ENCODE results near the gene CACNA1I.

The CACNA1I gene

DNA sequence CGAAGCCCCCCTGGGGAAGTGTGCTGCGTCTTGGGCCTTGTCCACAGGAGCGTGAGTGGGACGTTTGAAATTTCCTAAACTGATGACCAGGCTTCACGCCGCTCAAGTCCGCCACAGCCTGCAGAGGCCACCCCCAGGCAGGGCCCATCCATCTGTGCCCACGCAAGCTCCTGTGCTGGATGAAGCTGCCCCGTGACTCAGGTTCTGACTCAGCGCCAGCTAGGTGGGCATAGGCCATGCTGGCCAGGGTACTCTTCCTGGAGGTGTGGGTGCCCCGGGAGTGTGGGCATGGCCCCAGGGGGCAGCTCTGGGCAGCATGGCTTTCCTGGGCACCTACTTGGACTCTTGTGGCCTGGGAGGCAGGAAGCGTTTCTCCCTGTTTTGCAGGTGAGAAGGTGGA lies 134.8 kb downstream of the CACNA1I start:
- no peak for FAIRE-seq

DNA sequence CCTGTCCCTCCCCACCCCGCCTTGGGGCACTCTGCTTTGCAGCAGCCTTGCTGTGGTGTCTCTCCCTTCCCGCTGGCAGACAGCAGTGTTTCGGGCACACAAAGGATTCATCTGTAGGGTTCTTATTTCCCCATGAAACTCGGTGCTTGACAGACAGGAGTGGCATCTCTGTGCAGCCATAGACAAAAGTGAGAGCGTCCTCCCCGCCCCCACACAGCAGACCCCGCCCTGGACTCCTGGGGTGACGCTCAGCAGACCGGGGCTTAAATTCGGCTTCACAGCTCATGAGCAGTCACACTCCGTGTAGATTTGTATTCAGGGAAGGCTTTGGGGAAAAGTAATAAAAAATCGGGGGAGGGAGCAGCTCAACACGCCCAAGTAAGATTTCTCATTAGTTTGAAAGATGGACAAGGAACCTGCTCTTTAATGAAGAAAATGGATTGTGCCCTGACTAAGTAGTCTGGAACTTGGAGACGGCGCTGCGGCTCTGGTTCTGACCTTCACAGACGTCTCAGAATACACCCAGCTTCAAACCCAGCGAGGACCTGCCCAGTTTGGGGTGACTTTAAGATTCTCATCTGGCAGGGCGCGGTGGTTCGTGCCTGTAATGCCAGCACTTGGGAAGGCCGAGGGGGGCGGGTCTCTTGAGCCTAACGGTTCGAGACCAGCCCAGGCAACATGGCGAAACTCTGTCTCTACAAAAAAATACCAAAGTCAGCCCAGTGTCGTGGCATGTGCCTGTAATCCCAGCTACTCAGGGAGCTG lies 136.0 kb downstream of the CACNA1I start:
- no peak for FAIRE-seq

DNA sequence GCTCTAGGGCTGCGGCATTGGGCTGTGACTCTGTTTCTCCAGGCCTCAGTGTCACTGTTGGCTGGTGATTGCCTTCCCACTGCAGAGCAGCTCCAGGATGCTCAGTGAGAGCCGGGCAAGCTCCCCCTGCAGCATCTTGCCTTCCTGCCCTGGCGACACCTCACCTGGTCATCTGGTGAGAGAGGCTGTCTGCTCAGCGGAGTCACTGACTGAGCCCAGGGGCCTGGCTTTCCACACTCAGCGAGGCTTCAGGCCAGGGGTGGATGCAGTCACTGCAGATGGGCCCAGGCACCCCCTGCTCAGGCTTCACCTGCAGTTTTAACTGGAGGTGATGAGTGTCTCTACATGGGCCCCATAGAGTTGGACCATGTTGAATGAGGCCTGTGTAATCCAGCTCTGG lies 136.8 kb downstream of the CACNA1I start:
- no peak for FAIRE-seq

DNA sequence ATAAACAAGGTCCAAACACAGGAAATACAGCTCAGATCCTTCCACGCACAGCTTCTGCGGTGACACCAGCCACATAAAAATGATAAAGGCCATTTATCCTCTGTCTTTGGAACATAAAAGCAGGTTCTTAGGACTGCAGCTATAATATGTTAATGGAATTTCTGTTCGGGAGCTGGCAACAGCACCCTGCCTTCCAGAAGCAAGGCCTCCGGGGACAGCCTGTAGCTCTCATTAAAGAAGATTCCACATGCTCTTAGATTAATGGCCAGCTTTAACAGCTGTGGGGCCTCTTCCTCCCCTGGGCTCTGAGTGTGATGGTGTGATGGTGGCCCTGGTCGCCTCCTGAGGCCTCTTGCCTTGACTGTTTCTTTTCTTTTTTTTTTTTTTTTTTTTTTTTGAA lies 137.3 kb downstream of the CACNA1I start:
- FAIRE-seq: no peak

DNA sequence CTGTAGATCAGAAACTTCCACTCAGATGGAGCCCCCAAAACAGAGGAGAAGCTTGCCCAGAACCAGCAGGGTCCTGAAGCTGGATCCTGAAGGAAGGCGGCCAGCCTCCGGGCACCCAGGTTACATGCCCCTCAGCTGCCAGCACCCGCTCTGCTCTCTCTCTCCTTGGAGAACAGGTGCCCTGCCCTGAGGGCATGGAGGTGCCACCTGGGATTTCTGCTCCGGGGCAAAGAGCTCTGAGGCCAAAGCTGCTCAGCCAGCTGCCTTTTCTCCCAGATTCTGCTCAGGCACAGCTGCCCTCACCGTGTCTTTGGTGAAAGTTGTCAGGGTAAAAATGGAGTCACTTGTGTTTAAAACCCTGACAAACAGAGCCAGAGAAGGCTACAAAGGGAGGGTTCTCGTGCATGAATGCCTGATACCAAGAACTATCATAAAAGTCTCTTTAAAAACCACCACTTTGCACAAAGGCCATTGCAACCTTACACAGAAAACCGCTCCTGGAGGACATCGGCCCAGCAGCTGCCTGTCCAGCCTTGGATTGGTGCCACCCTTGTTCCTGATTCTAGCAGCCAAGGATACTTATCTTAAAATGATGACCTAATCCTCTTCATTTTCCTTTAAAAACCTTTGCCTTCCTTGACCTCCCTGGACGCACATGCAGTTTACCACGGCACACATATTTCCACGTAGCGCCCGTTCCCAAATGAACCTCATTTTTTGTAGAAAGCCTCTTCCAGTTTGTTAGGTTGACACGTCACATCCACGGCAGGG lies 140.0 kb downstream of the CACNA1I start:
- FAIRE-seq: no peak

DNA sequence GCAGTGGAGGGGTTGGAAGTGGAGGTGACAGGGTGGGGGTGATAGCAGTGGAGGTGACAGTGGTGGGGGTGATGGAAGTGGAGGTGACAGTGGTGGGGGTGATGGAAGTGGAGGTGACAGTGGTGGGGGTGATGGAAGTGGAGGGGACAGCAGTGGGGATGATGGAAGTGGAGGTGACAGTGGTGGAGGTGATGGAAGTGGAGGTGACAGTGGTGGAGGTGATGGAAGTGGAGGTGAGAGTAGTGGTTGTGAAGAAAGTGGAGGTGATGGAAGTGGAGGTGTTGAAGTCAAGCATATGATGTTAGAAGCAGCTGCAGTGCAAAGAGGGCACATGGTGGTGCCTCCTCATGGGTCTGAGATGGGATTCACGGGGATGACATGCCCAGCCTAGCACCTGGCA lies 141.5 kb downstream of the CACNA1I start:
- no peak for FAIRE-seq

DNA sequence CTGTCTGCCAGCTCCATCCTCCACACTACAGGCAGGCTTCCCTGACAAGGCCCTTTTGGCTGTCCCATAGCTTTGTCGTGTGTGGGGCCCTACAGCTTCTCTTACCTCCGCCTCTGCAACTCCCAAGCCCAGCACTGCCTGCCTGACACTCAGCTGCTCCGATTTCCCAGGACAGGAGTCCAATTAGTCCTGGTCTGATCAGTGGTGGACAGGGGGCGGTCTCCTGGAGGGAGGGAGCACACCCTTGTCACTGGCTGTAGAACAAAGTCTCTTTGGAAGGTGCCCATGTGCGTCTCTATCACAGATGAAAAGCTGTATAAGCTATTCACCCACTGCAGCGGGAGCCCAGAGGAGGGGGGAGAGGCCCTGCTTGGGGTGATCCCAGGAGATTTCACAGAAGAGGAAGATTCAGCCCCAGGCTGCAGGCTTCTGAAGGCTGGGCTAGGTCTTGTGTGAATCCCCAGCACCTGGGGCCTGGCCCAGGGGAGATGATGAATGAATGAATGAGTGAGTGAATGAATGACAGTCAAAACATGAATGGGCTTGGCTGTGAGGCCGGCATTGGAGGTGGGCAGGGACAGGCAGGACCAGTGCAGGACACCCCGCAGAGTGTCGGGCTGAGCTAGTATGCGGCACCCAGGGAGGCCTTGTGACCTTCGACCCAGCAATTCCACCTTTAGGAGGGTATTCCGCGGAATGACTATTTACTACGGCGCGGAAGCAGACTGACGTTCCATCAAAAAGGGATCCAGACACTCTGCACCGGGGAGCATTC lies 142.4 kb downstream of the CACNA1I start:
- no peak for FAIRE-seq

DNA sequence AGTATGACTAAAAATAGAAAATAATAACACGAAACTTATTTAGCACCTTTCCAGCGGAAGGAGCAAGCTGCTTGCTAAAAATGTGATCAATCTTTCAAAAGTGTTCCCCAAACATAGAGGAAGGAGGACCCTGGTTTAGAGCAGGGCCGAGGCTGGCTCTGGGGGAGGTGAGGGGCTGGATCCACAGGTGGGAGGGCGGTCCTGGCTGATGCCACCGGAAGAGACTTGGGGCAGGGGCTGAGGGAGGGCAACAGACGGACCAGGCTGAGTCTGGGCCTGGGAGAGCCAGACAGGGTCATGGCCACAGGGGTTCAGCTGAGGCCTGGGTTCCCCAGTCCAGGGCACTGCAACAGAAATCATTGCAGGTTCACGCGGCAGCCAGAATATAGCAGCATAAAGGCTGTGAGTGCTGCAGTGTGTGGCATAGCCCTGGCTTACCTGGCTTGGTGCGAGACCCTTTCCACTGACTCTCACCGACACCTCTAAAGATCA lies 143.3 kb downstream of the CACNA1I start:
- no peak for FAIRE-seq

DNA sequence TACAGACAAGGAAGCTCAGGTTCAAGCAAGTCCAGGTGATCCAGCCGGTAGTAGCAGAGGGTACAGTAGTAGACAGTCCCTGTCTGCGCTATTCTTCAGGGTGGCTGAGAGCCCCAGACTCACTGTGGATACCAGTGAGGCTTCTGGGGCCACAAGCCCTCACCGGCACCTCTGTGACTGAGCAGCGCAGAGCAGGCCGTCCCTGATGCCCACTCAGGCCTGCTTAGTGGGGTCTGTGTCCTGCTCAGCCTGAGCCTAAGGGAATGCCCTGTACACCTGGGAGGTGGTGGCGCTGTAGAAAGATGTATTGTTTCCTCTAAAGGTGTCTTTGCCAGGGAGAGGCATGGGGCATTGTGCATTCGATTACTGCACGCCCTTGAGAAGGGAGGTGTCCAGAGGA lies 143.8 kb downstream of the CACNA1I start:
- no peak for FAIRE-seq

DNA sequence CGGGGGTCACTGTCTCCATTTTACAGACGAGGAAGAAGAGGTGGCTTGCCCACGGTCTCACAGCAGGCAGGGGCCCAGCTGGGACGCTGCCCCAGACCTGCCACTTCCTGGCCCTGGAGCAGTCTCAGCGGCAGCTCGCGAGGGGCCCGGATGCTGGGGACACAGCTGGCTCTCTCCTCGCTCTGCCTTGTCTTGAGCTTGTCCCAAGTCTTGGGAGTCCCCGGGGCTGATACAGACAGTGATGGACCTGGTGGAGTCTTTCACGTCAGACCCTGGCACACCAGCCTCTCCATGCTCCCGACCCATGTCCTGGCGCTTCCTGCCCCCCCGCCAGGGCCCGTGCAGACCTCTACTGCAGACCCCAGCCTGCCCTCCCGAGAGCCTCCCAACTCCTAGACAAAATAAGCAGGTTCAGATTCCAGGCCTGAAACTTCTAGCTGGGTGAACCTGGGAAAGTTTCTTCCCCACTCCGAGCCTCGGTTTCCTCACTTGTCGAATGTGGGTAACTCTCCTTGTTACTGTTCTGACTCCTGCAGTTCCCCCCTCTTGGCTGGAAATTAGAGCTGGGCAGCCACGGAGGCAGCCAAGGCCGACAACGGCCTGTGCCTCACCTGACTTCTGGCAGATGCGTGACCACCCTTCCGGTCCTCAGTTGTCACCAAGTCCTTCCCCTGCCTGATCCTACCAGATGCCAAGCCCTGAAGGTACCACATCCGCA lies 145.4 kb downstream of the CACNA1I start:
- FAIRE-seq: no peak

DNA sequence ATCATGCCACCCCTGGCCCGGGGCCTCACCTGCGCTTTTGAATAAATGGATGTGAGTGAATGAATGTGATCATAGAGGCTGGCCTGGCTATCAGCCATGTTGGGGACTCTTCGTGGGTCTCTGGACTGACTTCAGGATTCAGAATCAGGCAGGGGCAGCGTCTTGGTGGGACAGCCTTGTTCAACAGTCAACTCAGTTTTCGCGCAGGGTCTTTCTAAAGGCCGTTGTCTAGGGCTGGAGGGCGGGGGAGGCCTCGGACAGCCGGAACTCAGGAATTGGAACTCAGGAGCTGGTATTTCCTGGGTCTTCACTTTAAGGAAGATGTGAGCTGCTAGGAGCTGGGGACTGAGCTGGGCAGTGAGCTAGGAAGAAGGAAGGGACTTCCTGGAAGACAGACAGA lies 146.0 kb downstream of the CACNA1I start:
- FAIRE-seq: no peak

DNA sequence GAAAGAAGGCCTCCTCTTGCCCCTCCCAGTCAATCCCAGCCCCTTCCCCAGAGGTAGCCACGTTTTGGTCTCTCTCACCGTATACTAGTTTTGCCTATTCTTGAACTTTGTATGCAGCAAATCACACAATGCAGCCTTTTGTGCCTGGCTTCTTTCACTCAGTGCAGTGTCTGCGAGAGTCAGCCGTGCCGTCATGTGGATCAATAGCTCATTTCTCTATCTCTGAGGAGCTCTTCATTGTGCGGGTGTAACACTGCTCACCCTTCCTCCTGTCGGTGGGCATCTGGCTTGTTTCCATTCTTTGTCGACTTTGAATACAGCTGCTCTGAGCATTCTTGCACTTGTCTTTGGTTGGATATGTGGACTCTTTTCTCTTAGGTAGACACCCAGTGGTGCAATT lies 146.5 kb downstream of the CACNA1I start:
- no peak for FAIRE-seq

DNA sequence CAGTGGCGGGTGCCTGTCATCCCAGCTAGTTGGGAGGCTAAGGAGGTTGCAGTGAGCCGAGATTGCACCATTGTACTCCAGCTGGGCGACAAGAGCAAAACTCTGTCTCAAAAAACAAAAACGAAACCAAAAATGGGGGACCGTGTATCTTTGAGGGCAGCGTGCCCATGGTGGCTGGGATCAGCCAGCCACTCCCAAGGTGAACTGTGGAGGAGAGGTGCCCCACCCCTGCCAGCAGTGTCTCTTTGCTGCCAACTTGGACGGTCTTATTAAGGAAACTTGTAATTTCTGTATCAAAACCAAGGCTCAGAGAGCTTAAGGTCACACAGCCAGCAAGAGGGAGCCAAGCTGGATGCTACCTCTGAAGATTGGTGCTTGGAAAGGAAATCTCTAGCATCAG lies 147.7 kb downstream of the CACNA1I start:
- no peak for FAIRE-seq

DNA sequence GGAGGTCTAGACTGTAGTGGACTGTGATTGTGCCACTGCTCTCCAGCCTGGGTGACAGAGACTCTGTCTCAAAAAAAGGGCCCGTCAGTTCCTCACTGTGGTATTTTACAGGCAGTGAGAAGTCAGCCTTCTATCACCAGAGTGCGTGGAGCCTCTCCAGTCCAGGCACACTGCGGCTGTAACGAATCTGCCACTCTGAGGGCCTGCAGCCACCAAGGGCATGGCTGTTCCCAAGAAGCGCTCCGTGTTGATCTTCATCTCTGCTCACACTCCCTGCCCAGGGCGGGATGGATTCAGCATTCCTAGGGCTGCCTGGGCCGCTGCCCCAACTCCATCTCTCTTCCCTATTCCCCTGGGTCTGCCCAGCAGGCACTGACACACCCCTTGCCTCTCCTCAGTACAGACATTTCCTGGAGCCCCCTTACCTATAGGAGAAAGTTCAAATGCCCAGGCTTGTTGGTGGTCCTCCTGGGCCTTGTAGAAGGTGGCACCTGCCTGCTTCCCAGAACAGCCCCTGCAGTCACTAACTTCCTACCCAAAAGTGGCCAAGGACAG lies 148.4 kb downstream of the CACNA1I start:
- FAIRE-seq: no peak

DNA sequence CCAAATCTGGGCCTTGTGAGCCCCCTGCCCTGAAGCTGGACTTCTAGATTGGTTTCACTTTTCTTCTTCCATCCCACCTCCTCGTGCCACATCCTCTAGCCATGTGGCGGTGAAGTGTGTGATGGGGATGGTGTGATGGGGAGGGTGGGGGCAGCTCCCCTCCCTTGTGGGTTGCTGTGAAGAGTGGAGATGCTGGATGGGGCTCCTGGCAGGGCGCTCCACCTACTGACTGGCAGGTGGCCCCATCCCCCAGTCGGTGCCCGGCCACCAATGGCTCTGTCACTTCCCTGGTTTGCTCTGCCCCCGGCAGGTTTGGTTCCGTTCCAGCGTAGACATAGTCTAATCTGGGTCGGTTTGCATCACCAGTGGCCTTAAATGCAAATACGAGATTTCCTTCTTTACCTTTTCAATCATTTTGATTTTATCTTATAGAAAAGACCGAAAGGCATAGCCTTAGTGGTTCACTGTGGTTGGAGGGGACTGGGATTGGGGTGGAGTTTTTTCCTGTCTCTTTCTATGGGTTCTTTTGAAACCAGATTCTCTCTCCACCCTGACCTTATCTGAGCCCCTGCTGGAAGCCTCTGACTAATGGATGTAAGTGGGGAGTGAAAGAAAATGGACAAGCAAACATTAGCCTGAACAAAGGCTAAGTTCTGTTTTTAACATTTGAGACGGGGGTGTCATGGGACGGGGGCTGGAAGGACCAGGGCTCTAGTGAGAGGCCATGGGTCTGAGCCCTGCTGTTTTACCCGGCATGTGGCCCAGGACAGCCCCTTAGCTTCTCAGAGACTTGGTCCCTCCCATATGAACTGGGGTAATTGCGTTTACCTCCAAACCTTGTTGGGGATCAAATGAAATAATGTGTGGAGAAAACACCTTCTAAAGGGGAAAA lies 149.3 kb downstream of the CACNA1I start:
- no peak for FAIRE-seq

DNA sequence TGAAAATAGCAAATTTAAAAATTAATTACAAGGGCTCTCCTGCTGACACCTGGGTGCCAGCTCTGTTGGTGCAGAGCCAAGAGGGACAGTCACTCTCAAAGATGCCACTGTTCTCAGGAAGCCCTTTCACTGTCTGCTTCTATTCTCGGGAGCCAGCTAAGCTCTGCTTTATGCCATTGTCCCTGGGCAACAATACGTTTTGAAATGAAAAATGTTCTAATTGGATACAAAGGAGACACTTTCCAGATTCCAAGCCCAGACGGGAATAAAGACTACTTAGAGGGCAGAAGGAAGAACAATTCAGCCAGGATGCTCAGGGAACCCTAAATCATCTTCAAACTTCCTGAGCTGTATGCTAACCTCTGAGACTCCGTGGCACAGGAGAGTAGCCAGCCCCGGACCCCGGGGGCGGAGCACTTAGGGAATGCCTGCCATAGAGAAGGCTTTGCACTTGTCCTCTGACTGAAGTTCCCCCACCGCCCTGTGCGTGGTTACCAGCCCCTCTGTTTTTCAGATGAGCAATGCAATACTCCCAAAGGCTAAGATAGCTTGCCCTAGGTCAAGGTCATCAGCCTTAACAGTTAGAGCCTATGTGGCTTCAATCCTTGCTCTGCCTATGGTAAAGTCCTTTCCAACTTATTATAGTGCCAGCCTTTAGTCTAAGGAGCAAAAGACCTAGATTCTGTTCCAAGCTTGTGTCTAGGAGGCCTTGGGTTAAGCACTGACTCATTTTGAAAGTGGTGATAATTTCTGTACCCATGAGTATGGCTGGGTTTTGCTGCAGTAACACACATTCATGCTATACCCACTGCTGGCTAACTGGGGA lies 150.9 kb downstream of the CACNA1I start:
- FAIRE-seq: no peak

DNA sequence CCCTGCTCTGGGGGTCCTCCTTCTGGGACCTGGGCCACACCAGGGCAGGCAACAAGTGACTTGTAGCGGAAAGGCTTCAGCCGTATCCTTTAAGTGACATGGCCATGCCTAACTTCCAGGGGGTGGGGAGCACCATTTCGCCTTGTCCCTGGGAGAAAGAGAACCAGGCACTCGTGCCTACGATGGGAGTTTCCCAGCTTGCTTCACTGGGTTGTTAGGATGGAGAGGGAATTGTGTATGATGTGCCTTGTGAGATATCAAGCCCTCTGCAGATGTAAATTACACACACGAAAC lies 151.4 kb downstream of the CACNA1I start:
- no peak for FAIRE-seq

DNA sequence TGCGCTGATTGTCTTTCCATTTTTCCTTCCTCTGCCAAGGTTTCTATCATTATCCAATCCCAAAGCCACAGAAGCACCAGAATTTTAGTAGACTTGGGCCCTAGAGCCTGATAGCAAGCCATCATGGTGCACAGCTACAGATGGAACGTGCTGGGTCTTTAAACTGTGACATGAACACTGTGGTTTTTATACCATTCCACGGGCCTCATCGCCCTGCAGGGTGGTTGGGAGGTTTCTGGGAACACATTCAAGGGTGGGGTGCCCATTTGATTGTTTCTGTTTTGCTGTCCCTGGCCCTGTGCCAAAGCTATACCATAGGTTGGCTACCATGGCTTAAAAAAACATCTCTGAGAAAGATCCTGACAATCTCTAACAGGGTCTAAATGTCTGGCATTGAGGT lies 151.9 kb downstream of the CACNA1I start:
- FAIRE-seq: no peak

DNA sequence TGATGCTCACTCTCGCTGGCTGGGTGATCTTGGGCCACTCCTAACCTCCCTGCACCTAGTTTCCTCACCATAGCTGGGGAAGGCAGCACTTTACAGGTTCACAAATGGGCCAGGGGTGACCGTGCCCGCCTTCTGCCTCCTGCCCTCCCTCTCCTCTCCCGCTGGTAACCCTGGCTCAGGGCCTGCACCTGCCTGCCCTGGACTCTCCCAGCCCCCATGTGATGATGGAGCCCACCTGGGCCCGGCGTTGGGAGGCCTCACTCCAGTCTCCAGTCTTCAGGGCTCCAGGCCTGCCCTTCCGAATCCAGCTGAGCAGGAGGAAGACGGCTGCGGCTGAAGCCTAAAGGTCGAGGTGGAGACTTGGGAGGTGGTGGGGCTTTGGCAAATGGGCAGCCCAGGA lies 152.9 kb downstream of the CACNA1I start:
- FAIRE-seq: no peak

DNA sequence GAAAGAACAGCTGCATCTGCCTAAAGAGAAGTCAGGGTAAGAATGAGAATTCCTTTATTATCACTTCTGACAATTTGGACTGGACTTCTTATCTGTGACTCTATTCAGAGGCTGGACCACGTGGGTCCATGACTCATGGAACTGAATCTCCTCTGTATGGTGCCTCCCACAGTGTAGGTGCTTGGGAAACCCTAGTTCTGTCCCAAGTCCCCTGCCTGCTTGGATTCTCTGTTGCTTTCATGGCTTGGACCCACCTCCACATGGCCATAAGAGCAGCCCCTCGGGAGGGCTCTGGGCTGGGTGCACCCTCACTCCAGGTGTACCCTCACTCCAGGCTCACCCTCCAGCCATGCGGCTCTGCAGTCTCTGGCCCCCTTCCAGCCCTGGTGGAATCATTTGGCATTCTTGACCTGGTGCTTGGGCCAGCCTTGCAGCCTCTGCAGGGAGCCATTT lies 153.4 kb downstream of the CACNA1I start:
- FAIRE-seq: no peak

DNA sequence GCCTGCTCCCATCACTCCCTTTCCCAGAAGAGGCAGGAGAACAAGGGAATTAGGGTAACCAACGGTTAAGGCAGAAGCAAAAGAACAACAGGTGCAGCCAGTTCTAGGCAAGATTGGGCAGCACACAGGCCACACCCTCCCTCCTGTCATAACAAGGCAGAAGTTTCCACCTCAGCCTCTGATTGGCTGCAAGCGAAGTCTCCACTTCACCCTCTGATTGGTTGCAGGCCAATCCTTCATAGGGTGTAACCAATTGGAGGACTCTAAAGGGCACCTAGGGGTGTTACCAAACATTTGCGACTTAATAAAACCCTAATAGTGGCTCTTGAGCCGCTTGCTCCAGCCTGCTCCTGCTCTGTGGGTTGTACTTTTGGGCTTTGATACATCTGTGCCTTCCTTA lies 153.8 kb downstream of the CACNA1I start:
- FAIRE-seq: no peak
